Muscle of leg (tissue), 11 donors: ENCODE data around the gene ARFGEF2. TPM values are rescaled to one million over a fixed set of nuclear protein-coding genes. Genes with fewer than 3 reads are reported as not detected.

Experiments
- DNase-seq: peaks from one replicate; pipeline ENCODE4 v3.0.0; 2013
- H3K27ac ChIP-seq: one replicate; pipeline ENCODE4 v1.5.1; 2013; ENCODE audit warnings: mild to moderate bottlenecking, low read length, control low read depth
- H3K27me3 ChIP-seq: one replicate; pipeline ENCODE4 v1.6.1; 2013; ENCODE audit warnings: low read length; ENCODE audit not compliant: control insufficient read depth, insufficient read depth
- H3K36me3 ChIP-seq: one replicate; pipeline ENCODE4 v1.6.1; 2013; ENCODE audit warnings: low read length; ENCODE audit not compliant: control insufficient read depth, insufficient read depth
- H3K4me1 ChIP-seq: one replicate; pipeline ENCODE4 v1.6.1; 2013; ENCODE audit warnings: low read length; ENCODE audit not compliant: control insufficient read depth, insufficient read depth
- H3K4me3 ChIP-seq: one replicate; pipeline ENCODE4 v1.5.1; 2013; ENCODE audit warnings: low read length, control low read depth
- H3K9me3 ChIP-seq: replicated peaks from 2 replicates; pipeline ENCODE4 v1.6.1; 2013; ENCODE audit warnings: low read depth, low read length; ENCODE audit not compliant: control insufficient read depth
- WGBS: methylation state at CpG from one replicate; pipeline ENCODE4 v1.1.5; 2013; ENCODE audit warnings: missing lambda C conversion rate; ENCODE audit not compliant: insufficient coverage; 5-methylcytosine and 5-hydroxymethylcytosine counted together
- polyA plus RNA-seq, 8 donors: library from polyadenylated mRNA; unstranded; fragments of 120-200 nt; gene quantifications; one replicate each; pipeline versions ENCODE4 v1.2.1 to v1.2.3, GENCODE V29; 2013; ENCODE audit warnings: inconsistent platforms in 1 of 8, low replicate concordance in 1 of 8; ENCODE audit not compliant: insufficient read length in 8 of 8, insufficient read depth in 1 of 8
- total RNA-seq: library from RNA; stranded (reverse); fragments of 120-200 nt; gene quantifications from one replicate; pipeline ENCODE4 v1.2.4, GENCODE V29; 2013

The ARFGEF2 gene
- total and polyA plus RNA-seq, 9 donors, result 10.2 to 16.8 (median 12.8) TPM

GRCh38 chr20:48912065-48912464 lies 9.4 kb upstream of the ARFGEF2 start:
- Histone ChIP-seq H3K27me3 (no peaks in the 10 kb centered on the region), H3K27ac (no peak overlapping the region), H3K9me3 (no peaks in the 10 kb centered on the region), H3K4me1 (no peaks in the 10 kb centered on the region), H3K4me3 (no peak overlapping the region), H3K36me3 (no peaks in the 10 kb centered on the region)
- no peak for DNase-seq
- 66% methylated on average over 4 of the region's 4 CpGs for WGBS

GRCh38 chr20:48916699-48917098 lies 4.8 kb upstream of the ARFGEF2 start:
- Histone ChIP-seq H3K27ac (no peak overlapping the region), H3K36me3 (no peaks in the 10 kb centered on the region), H3K27me3 (no peaks in the 10 kb centered on the region), H3K4me1 (peaks cover 5% of the 10 kb centered on the region), H3K4me3 (no peak overlapping the region), H3K9me3 (no peaks in the 10 kb centered on the region)
- no peak for DNase-seq
- WGBS, result 40% methylated on average over 1 of the region's 1 CpG

GRCh38 chr20:48919336-48919881 lies 2.1 kb upstream of the ARFGEF2 start:
- no peak overlapping the region for H3K27ac ChIP-seq
- 69% methylated on average over 5 of the region's 6 CpGs for whole genome bisulfite sequencing

GRCh38 chr20:48919882-48920526 lies 1.5 kb upstream of the ARFGEF2 start:
- Histone ChIP-seq H3K4me1 (peaks cover 14% of the 10 kb centered on the region), H3K4me3 (no peak overlapping the region), H3K36me3 (no peaks in the 10 kb centered on the region), H3K9me3 (no peaks in the 10 kb centered on the region), H3K27me3 (no peaks in the 10 kb centered on the region), H3K27ac (no peak overlapping the region)
- WGBS, result 20% methylated on average over 4 of the region's 5 CpGs
- no peak for DNase-seq

More at GRCh38 chr20:48919336-48919881, 2.1 kb upstream of the ARFGEF2 start:
- Histone ChIP-seq H3K4me3 (no peak overlapping the region), H3K9me3 (no peaks in the 10 kb centered on the region), H3K36me3 (no peaks in the 10 kb centered on the region), H3K27me3 (no peaks in the 10 kb centered on the region), H3K4me1 (peaks cover 14% of the 10 kb centered on the region)
- DNase-seq, result no peak

- DNase-seq, result no peak
- 0% methylated on average over 5 of the region's 10 CpGs for WGBS
- H3K9me3 ChIP-seq, result no peaks in the 10 kb centered on the region
- H3K4me3 ChIP-seq, result peak overlapping the region; percentile 84
- H3K27ac ChIP-seq, result peak overlapping the region; percentile 90
- peaks cover 14% of the 10 kb centered on the region for H3K4me1 ChIP-seq
- no peaks in the 10 kb centered on the region for H3K27me3 ChIP-seq
- H3K36me3 ChIP-seq, result no peaks in the 10 kb centered on the region
Measured at GRCh38 chr20:48920527-48921167, 864 bp upstream of the ARFGEF2 start.

- no peaks in the 10 kb centered on the region for H3K9me3 ChIP-seq
- no peaks in the 10 kb centered on the region for H3K36me3 ChIP-seq
- H3K27me3 ChIP-seq, result no peaks in the 10 kb centered on the region
- peaks cover 14% of the 10 kb centered on the region for H3K4me1 ChIP-seq
- 2% methylated on average over 28 of the region's 34 CpGs for WGBS
- no peak for DNase-seq
- peak overlapping the region; percentile 84 for H3K4me3 ChIP-seq
- peak overlapping the region; percentile 80 for H3K27ac ChIP-seq
Measured at GRCh38 chr20:48921883-48922820, 641 bp downstream of the ARFGEF2 start.

GRCh38 chr20:48923149-48923718 lies 1.7 kb downstream of the ARFGEF2 start:
- WGBS, result no CpG with 5 or more reads among the region's 4 CpGs
- Histone ChIP-seq H3K27ac (no peak overlapping the region), H3K4me3 (no peak overlapping the region), H3K36me3 (no peaks in the 10 kb centered on the region), H3K4me1 (peaks cover 14% of the 10 kb centered on the region), H3K27me3 (no peaks in the 10 kb centered on the region), H3K9me3 (no peaks in the 10 kb centered on the region)
- DNase-seq, result no peak

GRCh38 chr20:48924756-48925109 lies 3.2 kb downstream of the ARFGEF2 start:
- H3K27ac ChIP-seq, result no peak overlapping the region
- WGBS, result no CpG with 5 or more reads among the region's 3 CpGs
- no peaks in the 10 kb centered on the region for H3K36me3 ChIP-seq
- no peaks in the 10 kb centered on the region for H3K27me3 ChIP-seq
- H3K9me3 ChIP-seq, result no peaks in the 10 kb centered on the region
- DNase-seq, result no peak
- H3K4me3 ChIP-seq, result no peak overlapping the region
- peaks cover 14% of the 10 kb centered on the region for H3K4me1 ChIP-seq

- Histone ChIP-seq H3K27me3 (no peaks in the 10 kb centered on the region), H3K36me3 (no peaks in the 10 kb centered on the region), H3K27ac (no peak overlapping the region), H3K4me3 (no peak overlapping the region), H3K9me3 (no peaks in the 10 kb centered on the region), H3K4me1 (peaks cover 8% of the 10 kb centered on the region)
- WGBS, result no CpG with 5 or more reads among the region's 3 CpGs
- DNase-seq, result no peak
Measured at GRCh38 chr20:48926267-48926666, 4.8 kb downstream of the ARFGEF2 start.
